Measurements from ENCODE around the gene PNPLA7. TPM values are rescaled to one million over a fixed set of nuclear protein-coding genes. Genes with fewer than 3 reads are reported as not detected.

PNPLA7 gene
- total RNA-seq, 1 experiment from 2014 or later, result 3.9 TPM

DNA sequence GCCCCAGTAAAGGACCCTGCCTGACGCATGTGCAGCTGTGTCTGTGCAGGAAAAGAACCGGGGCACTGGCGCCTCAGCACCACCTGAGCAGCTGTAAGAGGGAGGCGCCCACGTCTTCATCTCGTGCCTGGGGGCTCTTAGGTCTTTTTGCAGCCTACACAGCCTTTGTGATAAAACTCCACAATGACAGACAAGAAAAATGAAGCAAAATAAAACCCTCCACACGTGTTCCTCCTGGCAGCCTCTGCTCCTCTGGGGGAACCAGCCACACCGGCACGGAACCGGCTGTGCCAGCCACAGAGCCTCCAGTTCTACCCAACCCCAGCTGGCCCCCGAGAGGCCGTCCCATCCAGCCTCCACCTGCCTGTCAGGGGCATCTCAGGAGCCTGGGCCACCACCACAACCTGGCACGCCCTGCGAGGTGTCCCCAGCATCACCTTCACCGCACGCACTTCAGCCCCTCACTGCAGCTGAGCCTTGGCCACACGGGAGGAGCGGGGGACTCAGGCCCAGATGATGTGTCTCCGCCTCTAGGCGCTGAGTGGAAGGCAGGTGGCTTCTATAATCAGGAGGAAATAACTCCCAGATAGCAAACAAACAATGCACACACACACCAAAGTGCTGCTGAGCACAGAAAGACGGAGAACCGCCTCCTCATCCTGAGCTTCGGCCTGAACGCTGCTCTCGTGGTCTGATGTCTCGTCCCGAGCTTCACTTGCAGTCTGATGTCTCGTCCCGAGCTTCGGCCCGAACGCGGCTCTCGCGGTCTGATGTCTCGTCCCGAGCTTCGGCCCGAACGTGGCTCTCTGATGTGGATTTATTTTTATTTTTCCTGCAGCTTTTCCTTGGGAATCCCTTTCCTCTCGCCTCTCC lies 62.5 kb downstream of the PNPLA7 start:
- TF ChIP-seq POLR2AphosphoS5 (IDR thresholded peaks at IDR 0.05; ENCODE audit: low read depth, low read length), result no peak
- TF ChIP-seq TCF7L2 (IDR thresholded peaks at IDR 0.05; ENCODE audit: low read depth, low read length), result no peak
- TF ChIP-seq, protein P1, sequence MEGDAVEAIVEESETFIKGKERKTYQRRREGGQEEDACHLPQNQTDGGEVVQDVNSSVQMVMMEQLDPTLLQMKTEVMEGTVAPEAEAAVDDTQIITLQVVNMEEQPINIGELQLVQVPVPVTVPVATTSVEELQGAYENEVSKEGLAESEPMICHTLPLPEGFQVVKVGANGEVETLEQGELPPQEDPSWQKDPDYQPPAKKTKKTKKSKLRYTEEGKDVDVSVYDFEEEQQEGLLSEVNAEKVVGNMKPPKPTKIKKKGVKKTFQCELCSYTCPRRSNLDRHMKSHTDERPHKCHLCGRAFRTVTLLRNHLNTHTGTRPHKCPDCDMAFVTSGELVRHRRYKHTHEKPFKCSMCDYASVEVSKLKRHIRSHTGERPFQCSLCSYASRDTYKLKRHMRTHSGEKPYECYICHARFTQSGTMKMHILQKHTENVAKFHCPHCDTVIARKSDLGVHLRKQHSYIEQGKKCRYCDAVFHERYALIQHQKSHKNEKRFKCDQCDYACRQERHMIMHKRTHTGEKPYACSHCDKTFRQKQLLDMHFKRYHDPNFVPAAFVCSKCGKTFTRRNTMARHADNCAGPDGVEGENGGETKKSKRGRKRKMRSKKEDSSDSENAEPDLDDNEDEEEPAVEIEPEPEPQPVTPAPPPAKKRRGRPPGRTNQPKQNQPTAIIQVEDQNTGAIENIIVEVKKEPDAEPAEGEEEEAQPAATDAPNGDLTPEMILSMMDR (IDR thresholded peaks at IDR 0.05), result no peak
- TF ChIP-seq, protein P2, sequence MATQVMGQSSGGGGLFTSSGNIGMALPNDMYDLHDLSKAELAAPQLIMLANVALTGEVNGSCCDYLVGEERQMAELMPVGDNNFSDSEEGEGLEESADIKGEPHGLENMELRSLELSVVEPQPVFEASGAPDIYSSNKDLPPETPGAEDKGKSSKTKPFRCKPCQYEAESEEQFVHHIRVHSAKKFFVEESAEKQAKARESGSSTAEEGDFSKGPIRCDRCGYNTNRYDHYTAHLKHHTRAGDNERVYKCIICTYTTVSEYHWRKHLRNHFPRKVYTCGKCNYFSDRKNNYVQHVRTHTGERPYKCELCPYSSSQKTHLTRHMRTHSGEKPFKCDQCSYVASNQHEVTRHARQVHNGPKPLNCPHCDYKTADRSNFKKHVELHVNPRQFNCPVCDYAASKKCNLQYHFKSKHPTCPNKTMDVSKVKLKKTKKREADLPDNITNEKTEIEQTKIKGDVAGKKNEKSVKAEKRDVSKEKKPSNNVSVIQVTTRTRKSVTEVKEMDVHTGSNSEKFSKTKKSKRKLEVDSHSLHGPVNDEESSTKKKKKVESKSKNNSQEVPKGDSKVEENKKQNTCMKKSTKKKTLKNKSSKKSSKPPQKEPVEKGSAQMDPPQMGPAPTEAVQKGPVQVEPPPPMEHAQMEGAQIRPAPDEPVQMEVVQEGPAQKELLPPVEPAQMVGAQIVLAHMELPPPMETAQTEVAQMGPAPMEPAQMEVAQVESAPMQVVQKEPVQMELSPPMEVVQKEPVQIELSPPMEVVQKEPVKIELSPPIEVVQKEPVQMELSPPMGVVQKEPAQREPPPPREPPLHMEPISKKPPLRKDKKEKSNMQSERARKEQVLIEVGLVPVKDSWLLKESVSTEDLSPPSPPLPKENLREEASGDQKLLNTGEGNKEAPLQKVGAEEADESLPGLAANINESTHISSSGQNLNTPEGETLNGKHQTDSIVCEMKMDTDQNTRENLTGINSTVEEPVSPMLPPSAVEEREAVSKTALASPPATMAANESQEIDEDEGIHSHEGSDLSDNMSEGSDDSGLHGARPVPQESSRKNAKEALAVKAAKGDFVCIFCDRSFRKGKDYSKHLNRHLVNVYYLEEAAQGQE (IDR thresholded peaks at IDR 0.05; ENCODE audit: insufficient read depth in 1 of 2, low read depth in 2 of 2, low read length in 1 of 2), result no peak
- TF ChIP-seq SIN3A (IDR thresholded peaks at IDR 0.05; ENCODE audit: borderline replicate concordance, insufficient read depth, low read depth, low read length), result no peak
- Histone ChIP-seq H3K27ac (ENCODE audit: low read length) (no peak overlapping the region), H3K4me1 (ENCODE audit: control insufficient read depth, insufficient read depth, low read length) (no peaks in the 10 kb centered on the region), H3K9me3 (ENCODE audit: control insufficient read depth, insufficient read depth, low read depth, low read length) (no peaks in the 10 kb centered on the region), H3K4me3 (ENCODE audit: low read depth in 2 of 2, low read length in 2 of 2) (no peak overlapping the region), H3K27me3 (ENCODE audit: control insufficient read depth, insufficient read depth, low read length) (no peaks in the 10 kb centered on the region), H3K36me3 (ENCODE audit: control insufficient read depth, insufficient read depth, low read length) (no peaks in the 10 kb centered on the region)
- no TSS peak for BruUV-seq (replicated peaks)
- in situ Hi-C loops (cut with HindIII; ENCODE audit: low pct_unique_long_range_greater_than_20kb, low sequenced_read_pairs), result no loop called here
- no peak for DNase-seq (ENCODE audit: low read depth, low spot score)
- intact Hi-C loops (cut with micrococcal nuclease; ENCODE audit: unreplicated experiment), result no loop called here
- no peak for ATAC-seq
- ChIA-PET CTCF (no interaction called here), POLR2A (no interaction called here)

- H3K36me3 ChIP-seq (ENCODE audit: control insufficient read depth, insufficient read depth, low read length), result no peaks in the 10 kb centered on the region
- ChIA-PET CTCF (no interaction called here), POLR2A (no interaction called here)
- H3K9me3 ChIP-seq (ENCODE audit: control insufficient read depth, insufficient read depth, low read depth, low read length), result no peaks in the 10 kb centered on the region
- no peak overlapping the region for H3K4me3 ChIP-seq (ENCODE audit: low read depth in 2 of 2, low read length in 2 of 2)
- TF ChIP-seq POLR2AphosphoS5 (IDR thresholded peaks at IDR 0.05; ENCODE audit: low read depth, low read length), result no peak
- TF ChIP-seq, protein P1 (IDR thresholded peaks at IDR 0.05), result no peak
- TF ChIP-seq, protein P2 (IDR thresholded peaks at IDR 0.05; ENCODE audit: insufficient read depth in 1 of 2, low read depth in 2 of 2, low read length in 1 of 2), result no peak
- TF ChIP-seq TCF7L2 (IDR thresholded peaks at IDR 0.05; ENCODE audit: low read depth, low read length), result no peak
- TF ChIP-seq SIN3A (IDR thresholded peaks at IDR 0.05; ENCODE audit: borderline replicate concordance, insufficient read depth, low read depth, low read length), result no peak
- BruUV-seq (replicated peaks), result no TSS peak
- in situ Hi-C loops (cut with HindIII; ENCODE audit: low pct_unique_long_range_greater_than_20kb, low sequenced_read_pairs) (no loop called here), intact Hi-C loops (cut with micrococcal nuclease; ENCODE audit: unreplicated experiment) (no loop called here)
- peaks cover 7% of the 10 kb centered on the region; the same call in 1 of the 2 replicates for H3K4me1 ChIP-seq (ENCODE audit: control insufficient read depth, insufficient read depth, low read length)
- no peaks in the 10 kb centered on the region for H3K27me3 ChIP-seq (ENCODE audit: control insufficient read depth, insufficient read depth, low read length)
- no peak for ATAC-seq
- H3K27ac ChIP-seq (ENCODE audit: low read length), result no peak overlapping the region
- no peak for DNase-seq (ENCODE audit: low read depth, low spot score)
These were observed 63.4 kb downstream of the PNPLA7 start for GRCh38 chr9:137486545-137487453.

All from Panc1 (cell line).